ENCODE measurements around the gene NHLRC1.
"Not testable (repeated sequence)": the region's sequence is repeated elsewhere in the genome, so short reads cannot be mapped to it uniquely, and the experiment has no call there.

Gene NHLRC1

DNA sequence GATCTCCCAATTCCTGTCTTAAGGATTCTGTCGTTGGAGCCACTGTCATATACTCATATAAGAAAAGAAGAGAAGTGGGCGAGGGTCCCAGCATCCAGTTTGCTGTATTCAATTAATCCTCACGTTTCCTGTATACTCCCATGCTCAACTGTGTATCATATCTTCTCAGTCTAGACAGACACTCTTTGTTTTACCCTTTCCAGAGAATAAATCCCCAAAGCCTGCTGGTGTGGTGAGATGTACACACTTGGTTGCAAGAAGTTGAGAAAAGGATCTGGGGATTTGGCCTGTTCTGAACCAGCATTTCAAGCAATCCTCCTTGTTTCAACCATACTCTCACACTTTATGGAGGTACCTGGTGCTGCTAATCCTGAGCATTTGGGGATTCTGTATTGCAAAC lies 29.3 kb upstream of the NHLRC1 start:
- TF ChIP-seq, protein P1, sequence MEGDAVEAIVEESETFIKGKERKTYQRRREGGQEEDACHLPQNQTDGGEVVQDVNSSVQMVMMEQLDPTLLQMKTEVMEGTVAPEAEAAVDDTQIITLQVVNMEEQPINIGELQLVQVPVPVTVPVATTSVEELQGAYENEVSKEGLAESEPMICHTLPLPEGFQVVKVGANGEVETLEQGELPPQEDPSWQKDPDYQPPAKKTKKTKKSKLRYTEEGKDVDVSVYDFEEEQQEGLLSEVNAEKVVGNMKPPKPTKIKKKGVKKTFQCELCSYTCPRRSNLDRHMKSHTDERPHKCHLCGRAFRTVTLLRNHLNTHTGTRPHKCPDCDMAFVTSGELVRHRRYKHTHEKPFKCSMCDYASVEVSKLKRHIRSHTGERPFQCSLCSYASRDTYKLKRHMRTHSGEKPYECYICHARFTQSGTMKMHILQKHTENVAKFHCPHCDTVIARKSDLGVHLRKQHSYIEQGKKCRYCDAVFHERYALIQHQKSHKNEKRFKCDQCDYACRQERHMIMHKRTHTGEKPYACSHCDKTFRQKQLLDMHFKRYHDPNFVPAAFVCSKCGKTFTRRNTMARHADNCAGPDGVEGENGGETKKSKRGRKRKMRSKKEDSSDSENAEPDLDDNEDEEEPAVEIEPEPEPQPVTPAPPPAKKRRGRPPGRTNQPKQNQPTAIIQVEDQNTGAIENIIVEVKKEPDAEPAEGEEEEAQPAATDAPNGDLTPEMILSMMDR (IDR thresholded peaks at IDR 0.05; ENCODE audit: low read depth, low read length, missing control alignments), result no peak
- DNase-seq (ENCODE audit: low read depth), result no peak

DNA sequence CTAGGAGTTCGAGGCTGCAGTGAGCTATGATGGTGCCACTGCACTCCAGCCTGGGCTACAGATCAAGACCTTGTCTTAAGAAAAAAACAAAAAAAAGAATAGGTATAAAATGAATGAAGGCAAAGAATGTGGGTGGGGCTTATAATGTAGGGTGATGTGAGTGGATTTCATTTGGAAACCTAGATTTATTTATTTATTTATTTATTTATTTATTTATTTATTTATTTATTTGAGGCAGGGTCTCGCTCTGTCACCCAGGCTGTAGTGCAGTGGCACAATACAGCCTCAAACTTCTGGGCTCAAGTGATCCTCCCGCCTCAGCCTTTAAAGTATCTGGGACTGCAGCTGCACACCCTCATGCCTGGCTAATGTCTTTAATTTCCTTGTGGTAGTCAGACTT lies 28.9 kb upstream of the NHLRC1 start:
- H3K4me3 ChIP-seq (ENCODE audit: low read depth, low read length); DNase-seq (ENCODE audit: low read depth): not testable (repeated sequence)

More for the DNA sequence above, 29.3 kb upstream of the NHLRC1 start:
- H3K4me3 ChIP-seq (ENCODE audit: low read depth, low read length), result no peak overlapping the region

DNA sequence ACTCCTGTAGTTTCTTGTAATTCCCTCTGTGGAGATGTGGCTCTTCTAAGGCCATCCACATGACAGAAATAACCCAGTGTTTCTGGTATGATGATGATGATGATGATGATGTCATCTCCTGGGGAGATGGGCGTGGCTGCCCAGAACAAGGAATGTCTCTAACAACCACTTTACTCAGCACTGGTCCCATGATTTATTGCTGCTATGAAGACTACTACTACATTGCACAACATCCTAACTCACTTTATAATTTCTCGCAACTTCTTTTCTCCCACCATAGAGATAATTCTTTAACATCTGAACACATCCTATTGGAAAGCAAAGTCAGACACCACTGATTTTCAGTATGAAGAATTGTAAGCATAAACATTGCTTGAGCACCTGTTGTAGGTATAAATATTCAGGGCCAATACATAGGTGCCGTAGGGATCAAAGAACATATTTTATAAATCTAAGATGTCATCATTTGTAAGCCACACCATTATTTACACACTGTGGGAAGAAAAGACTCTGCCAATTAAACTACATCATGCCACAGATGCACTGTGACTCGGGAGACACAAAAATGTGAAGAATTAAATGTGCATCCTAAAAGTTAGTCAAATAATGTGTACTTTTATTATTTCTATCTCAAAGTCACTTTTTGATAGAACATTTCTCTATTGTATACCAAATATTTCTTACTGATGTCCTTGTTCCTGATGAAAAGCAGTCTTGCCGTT lies 26.0 kb upstream of the NHLRC1 start:
- no peak overlapping the region for H3K4me3 ChIP-seq (ENCODE audit: low read depth, low read length)
- DNase-seq (ENCODE audit: low read depth), result no peak
- TF ChIP-seq, protein P1 (IDR thresholded peaks at IDR 0.05; ENCODE audit: low read depth, low read length, missing control alignments), result no peak

DNA sequence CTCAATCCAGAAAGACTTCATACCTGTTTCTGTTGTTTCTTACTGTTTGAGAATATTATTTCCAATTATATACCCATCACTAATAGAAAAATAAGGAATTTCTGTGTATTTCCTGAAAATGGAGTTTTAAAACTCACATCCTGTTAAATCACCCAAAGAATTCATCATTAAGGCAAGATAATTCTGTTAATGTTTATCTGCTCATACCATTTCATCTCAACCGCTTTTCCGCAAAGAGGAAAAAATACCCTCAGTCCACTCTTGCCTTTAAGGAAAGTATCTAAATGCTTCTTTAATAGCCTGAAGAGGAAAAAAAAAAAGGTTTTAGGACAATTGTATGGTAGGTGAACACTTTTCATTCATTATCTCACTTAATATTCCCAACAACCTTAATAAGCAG lies 25.1 kb upstream of the NHLRC1 start:
- TF ChIP-seq, protein P1 (IDR thresholded peaks at IDR 0.05; ENCODE audit: low read depth, low read length, missing control alignments), result no peak
- no peak overlapping the region for H3K4me3 ChIP-seq (ENCODE audit: low read depth, low read length)
- DNase-seq (ENCODE audit: low read depth), result no peak

- no peak overlapping the region for H3K4me3 ChIP-seq (ENCODE audit: low read depth, low read length)
- DNase-seq (ENCODE audit: low read depth), result no peak
- TF ChIP-seq, protein P1 (IDR thresholded peaks at IDR 0.05; ENCODE audit: low read depth, low read length, missing control alignments), result no peak
Measured at GRCh38 chr6:18147160-18147559, 24.7 kb upstream of the NHLRC1 start.

DNA sequence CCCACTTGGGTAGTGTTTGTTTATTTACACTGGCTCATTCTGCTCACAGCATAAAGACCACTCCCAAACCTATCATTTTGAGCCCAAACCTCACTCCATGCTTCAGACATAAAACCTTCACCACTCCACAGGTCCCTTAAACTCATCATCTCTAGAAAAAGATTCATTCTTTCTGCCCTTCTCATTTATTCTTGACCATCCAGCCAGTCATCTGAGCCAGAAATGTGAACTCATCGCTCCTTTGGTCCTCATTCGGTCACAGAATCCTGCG lies 20.0 kb upstream of the NHLRC1 start:
- no peak overlapping the region for H3K4me3 ChIP-seq (ENCODE audit: low read depth, low read length)
- TF ChIP-seq, protein P1 (IDR thresholded peaks at IDR 0.05; ENCODE audit: low read depth, low read length, missing control alignments), result no peak
- DNase-seq (ENCODE audit: low read depth), result no peak

DNA sequence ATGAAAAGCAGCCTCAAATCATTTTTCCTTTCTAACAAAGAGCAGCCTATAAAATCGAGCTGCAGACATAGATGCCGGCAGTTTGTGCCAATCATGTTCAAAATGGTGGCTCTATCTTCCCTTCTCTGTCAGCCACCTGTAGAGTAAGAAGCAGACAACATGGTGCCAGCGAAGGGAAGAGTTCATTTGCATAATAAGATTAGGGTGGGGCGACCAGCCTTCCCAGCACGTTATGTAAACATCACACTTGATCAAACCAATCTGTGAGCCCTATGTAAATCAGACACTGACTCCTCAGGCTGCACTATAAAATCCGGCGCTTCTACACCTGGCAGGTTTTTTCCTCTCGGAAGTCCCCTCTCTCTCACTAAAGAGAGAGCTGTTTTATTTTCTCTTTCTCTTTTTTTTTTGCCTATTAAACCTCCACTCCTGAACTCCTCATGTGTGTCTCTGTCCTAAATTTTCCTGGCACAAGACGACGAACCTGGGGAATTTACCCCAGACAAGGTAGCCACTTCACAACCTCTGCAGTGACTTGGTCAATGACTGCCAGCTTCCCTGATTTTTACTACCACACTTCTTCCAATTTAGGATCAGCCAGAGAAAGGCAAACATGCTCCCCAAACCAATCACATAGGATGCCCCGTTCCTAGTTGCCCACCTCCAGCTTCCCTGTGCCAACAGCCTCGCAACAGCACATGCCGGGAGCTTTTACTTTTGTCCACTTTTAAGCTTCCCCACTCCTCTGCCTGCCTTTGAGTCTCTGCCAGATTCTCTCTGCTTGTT lies 19.5 kb upstream of the NHLRC1 start:
- TF ChIP-seq, protein P1 (IDR thresholded peaks at IDR 0.05; ENCODE audit: low read depth, low read length, missing control alignments), result no peak
- no peak overlapping the region for H3K4me3 ChIP-seq (ENCODE audit: low read depth, low read length)
- DNase-seq (ENCODE audit: low read depth), result no peak

All from GM12864 (cell line).